Panc1 (cell line): ENCODE data around the gene GRAMD1B. TPM values are rescaled to one million over a fixed set of nuclear protein-coding genes. Genes with fewer than 3 reads are reported as not detected.

Experiments
- ATAC-seq: fragments of 200-7000 bp; cut with Tn5 transposase; 2 replicates; pipeline ENCODE4 v1.9.1; 2020; ENCODE audit warnings: mild to moderate bottlenecking, moderate library complexity
- BruUV-seq: library from RNA; stranded (reverse); fragments of 400-500 nt; replicated peaks from 2 replicates; lab custom pipeline; 2021; lab: Mats Ljungman, UMichigan
- CTCF ChIA-PET: fragments of 300-600 bp; sonication (Branson Sonifier 250); formaldehyde crosslinking; loops from one replicate; lab custom pipeline; 2022; ENCODE audit warnings: antibody characterized with exemption; lab: Charles Lee
- POLR2A ChIA-PET: fragments of 300-600 bp; sonication (Branson Sonifier 250); formaldehyde crosslinking; loops from one replicate; lab custom pipeline; 2022; ENCODE audit warnings: antibody characterized with exemption; lab: Charles Lee
- DNase-seq: peaks from one replicate; pipeline ENCODE4 v3.0.0-alpha.2; 2010; ENCODE audit warnings: low read depth, low spot score
- H3K27ac ChIP-seq: 2 replicates; pipeline ENCODE4 v1.5.1; 2011; ENCODE audit warnings: mild to moderate bottlenecking, low read length, inconsistent platforms
- H3K27me3 ChIP-seq: fragments of 200-500 bp; sonication (Bioruptor generic); 2 replicates; pipeline ENCODE4 v1.6.0; 2014; ENCODE audit warnings: low read length, inconsistent platforms; ENCODE audit not compliant: control insufficient read depth, insufficient read depth
- H3K36me3 ChIP-seq: fragments of 200-500 bp; sonication (Bioruptor generic); 2 replicates; pipeline ENCODE4 v1.5.1; 2014; ENCODE audit warnings: inconsistent platforms, mild to moderate bottlenecking, low read length, moderate library complexity; ENCODE audit not compliant: control insufficient read depth, insufficient read depth
- H3K4me1 ChIP-seq: 2 replicates; pipeline ENCODE4 v1.5.1; 2011; ENCODE audit warnings: inconsistent platforms, mild to moderate bottlenecking, low read length, moderate library complexity; ENCODE audit not compliant: control insufficient read depth, insufficient read depth
- H3K4me3 ChIP-seq, 2 experiments: 2 replicates each; pipeline ENCODE4 v1.5.1; 2011 to 2012; ENCODE audit warnings: low read depth in 2 of 2, low read length in 2 of 2, mild to moderate bottlenecking in 2 of 2, inconsistent platforms in 1 of 2, moderate library complexity in 1 of 2
- H3K9me3 ChIP-seq: fragments of 200-500 bp; sonication (Bioruptor generic); 2 replicates; pipeline ENCODE4 v1.5.1; 2014; ENCODE audit warnings: low read depth, mild to moderate bottlenecking, inconsistent platforms, low read length, moderate library complexity; ENCODE audit not compliant: control insufficient read depth, insufficient read depth
- CTCF ChIP-seq: fragments of 450-650 bp; IDR thresholded peaks from 2 replicates; pipeline ENCODE4 v1.5.1; 2017; ENCODE audit warnings: mild to moderate bottlenecking
- POLR2AphosphoS5 ChIP-seq: IDR thresholded peaks from 2 replicates; pipeline ENCODE4 v1.6.1; 2012; ENCODE audit warnings: mild to moderate bottlenecking, low read depth, low read length, moderate library complexity
- SIN3A ChIP-seq: IDR thresholded peaks from 2 replicates; pipeline ENCODE4 v1.6.1; 2012; ENCODE audit warnings: low read depth, mild to moderate bottlenecking, low read length, moderate library complexity, borderline replicate concordance; ENCODE audit not compliant: insufficient read depth
- TCF7L2 ChIP-seq: IDR thresholded peaks from 2 replicates; pipeline ENCODE4 v1.6.1; 2011; ENCODE audit warnings: mild to moderate bottlenecking, low read depth, low read length, inconsistent platforms
- in situ Hi-C: cut with HindIII; loops from 2 replicates; pipeline ENCODE4 v1.10.0; 2016; ENCODE audit warnings: low sequenced_read_pairs, low pct_unique_long_range_greater_than_20kb
- intact Hi-C: fragments of 100-400 bp; cut with micrococcal nuclease; formaldehyde crosslinking; loops from one replicate; pipeline ENCODE4 v1.10.0; 2022; ENCODE audit not compliant: unreplicated experiment
- total RNA-seq: library from RNA; stranded (reverse); gene quantifications from one replicate; pipeline ENCODE4 v1.2.1, GENCODE V29; 2021; ENCODE audit not compliant: unreplicated experiment
- TF ChIP-seq, protein P1 (sequence below), 2 experiments: IDR thresholded peaks; 2 replicates each; pipeline ENCODE4 v1.6.1; 2011 to 2012; ENCODE audit warnings: low read depth in 2 of 2, control low read depth in 1 of 2, low read length in 1 of 2, mild to moderate bottlenecking in 1 of 2, moderate library complexity in 1 of 2; ENCODE audit not compliant: insufficient read depth in 1 of 2

Gene GRAMD1B
- total RNA-seq, 1 experiment from 2014 or later = 0.46 TPM

DNA sequence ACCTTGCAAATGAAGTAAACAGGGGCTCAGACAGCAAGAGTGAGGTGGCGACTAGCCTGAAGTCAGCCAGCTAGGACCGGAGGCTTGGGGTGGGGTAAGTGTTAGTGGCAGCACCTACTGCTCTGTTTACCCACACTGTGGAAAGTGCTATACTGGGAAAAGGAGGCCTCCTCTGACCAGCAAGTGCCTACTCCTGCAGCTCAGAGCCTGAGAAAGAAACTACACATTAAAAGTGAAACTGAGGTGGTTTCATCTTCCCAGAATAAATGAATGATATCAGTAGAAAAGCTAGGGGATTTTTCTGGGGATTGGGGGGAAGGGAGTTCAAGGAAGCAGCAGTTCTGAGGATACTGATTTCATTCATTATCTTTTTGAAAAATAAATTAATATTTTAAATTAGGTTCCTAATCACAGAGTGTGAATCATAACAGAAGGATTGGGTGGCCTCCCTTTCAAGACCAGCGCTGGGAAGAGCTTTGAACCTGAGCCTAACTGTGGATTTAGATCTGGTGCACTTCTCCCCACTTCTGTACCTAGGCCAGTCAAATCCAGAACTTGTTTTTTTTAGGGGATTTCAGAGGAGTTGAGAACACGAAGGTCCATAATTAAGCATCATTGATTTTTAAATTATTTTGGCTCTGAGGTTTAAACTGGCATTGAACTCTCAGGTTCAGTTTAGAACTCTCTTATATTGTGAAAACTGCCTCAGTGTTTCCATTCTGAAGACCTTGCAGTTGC lies 48.1 kb upstream of the GRAMD1B start:
- in situ Hi-C loops = no loop called here
- TF ChIP-seq CTCF (no peak), SIN3A (no peak), TCF7L2 (no peak), POLR2AphosphoS5 (no peak)
- TF ChIP-seq, protein P1, sequence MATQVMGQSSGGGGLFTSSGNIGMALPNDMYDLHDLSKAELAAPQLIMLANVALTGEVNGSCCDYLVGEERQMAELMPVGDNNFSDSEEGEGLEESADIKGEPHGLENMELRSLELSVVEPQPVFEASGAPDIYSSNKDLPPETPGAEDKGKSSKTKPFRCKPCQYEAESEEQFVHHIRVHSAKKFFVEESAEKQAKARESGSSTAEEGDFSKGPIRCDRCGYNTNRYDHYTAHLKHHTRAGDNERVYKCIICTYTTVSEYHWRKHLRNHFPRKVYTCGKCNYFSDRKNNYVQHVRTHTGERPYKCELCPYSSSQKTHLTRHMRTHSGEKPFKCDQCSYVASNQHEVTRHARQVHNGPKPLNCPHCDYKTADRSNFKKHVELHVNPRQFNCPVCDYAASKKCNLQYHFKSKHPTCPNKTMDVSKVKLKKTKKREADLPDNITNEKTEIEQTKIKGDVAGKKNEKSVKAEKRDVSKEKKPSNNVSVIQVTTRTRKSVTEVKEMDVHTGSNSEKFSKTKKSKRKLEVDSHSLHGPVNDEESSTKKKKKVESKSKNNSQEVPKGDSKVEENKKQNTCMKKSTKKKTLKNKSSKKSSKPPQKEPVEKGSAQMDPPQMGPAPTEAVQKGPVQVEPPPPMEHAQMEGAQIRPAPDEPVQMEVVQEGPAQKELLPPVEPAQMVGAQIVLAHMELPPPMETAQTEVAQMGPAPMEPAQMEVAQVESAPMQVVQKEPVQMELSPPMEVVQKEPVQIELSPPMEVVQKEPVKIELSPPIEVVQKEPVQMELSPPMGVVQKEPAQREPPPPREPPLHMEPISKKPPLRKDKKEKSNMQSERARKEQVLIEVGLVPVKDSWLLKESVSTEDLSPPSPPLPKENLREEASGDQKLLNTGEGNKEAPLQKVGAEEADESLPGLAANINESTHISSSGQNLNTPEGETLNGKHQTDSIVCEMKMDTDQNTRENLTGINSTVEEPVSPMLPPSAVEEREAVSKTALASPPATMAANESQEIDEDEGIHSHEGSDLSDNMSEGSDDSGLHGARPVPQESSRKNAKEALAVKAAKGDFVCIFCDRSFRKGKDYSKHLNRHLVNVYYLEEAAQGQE (IDR thresholded peaks at IDR 0.05; ENCODE audit: insufficient read depth in 1 of 2, low read depth in 2 of 2, low read length in 1 of 2) = no peak
- BruUV-seq = no TSS peak
- Histone ChIP-seq H3K4me3 (no peak overlapping the region), H3K27ac (no peak overlapping the region), H3K9me3 (no peaks in the 10 kb centered on the region), H3K27me3 (peaks cover 25% of the 10 kb centered on the region), H3K4me1 (no peaks in the 10 kb centered on the region), H3K36me3 (no peaks in the 10 kb centered on the region; the same call in 1 of the 2 replicates)
- DNase-seq = no peak
- POLR2A ChIA-PET = no interaction called here
- CTCF ChIA-PET = no interaction called here
- intact Hi-C loops = no loop called here
- ATAC-seq = no peak

DNA sequence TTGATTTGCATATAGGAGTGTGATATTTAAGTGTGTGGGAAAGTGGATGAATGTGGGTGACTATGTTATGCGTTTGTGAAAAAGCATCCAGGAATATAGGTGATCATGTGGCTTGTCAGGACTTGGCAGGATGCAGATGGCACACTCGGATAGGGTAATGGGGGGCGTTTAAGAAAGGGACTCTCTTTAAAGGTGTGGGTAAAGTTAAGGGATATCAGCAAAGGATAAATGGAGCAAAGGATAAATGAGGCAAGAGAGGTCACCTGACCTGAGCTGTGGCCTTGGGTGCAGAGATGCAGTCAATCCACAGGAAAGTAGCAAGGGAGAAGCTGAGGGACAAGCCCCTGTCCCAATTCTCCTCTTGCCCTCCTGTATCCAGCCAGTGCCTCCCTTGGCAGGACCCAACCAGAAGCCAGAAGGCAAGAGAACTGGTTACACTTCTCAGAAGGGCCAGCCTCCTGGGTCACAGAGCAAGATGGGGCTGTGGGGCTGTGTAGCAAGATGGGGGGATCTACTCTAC lies 47.5 kb upstream of the GRAMD1B start:
- intact Hi-C loops = no loop called here
- no TSS peak for BruUV-seq
- Histone ChIP-seq H3K4me3 (no peak overlapping the region), H3K27ac (no peak overlapping the region), H3K9me3 (no peaks in the 10 kb centered on the region), H3K36me3 (no peaks in the 10 kb centered on the region; the same call in 1 of the 2 replicates), H3K4me1 (no peaks in the 10 kb centered on the region), H3K27me3 (peaks cover 22% of the 10 kb centered on the region)
- ChIA-PET CTCF (no interaction called here), POLR2A (no interaction called here)
- DNase-seq (no peak), ATAC-seq (no peak)
- in situ Hi-C loops = no loop called here
- TF ChIP-seq TCF7L2 = no peak
- TF ChIP-seq SIN3A = no peak
- TF ChIP-seq, protein P1 (IDR thresholded peaks at IDR 0.05; ENCODE audit: insufficient read depth in 1 of 2, low read depth in 2 of 2, low read length in 1 of 2) = no peak
- no peak for TF ChIP-seq POLR2AphosphoS5
- no peak for TF ChIP-seq CTCF
